ENCODE data around the gene L3MBTL2. TPM values are rescaled to one million over a fixed set of nuclear protein-coding genes. Genes with fewer than 3 reads are reported as not detected.

Gene L3MBTL2
- total and polyA plus RNA-seq, 4 donors: 8.7 to 17.4 (median 12.3) TPM

DNA sequence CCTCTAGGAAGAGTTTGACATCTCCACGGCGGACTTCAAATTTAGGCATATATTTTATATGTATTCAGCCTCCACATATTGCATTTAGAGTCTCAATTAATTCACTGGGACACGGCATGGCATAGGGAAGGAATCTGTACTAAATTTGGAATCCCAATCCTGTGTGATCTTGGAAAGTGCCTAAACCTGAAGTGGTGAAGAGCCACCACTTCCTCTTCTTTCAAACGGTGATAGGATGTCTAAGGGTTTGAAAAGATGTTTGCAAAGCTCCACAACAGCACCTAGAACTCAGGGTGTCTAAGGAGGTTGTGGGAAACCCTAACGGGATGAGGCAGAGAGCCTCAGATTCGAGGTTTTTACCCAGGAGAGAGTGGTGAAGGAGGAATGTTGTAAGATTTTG is 1.0 kb upstream of the L3MBTL2 start:
- Histone ChIP-seq H3K36me3 (ENCODE audit: control insufficient read depth in 4 of 4, insufficient read depth in 3 of 4, low read depth in 1 of 4, low read length in 3 of 4) (no peaks in the 10 kb centered on the region), H3K4me3 (ENCODE audit: low read depth in 1 of 3, low read length in 3 of 3) (no peak overlapping the region), H3K9me3 (ENCODE audit: control insufficient read depth in 4 of 4, low read length in 3 of 4) (no peaks in the 10 kb centered on the region), H3K27ac (ENCODE audit: low read depth in 1 of 2, low read length in 2 of 2) (no peak overlapping the region), H3K27me3 (ENCODE audit: control insufficient read depth in 4 of 4, insufficient read depth in 4 of 4, low read length in 3 of 4) (no peaks in the 10 kb centered on the region), H3K9ac (ENCODE audit: low read depth in 1 of 2, low read length in 2 of 2) (no peak overlapping the region), H3K4me1 (ENCODE audit: control insufficient read depth in 4 of 4, insufficient read depth in 4 of 4, low read length in 3 of 4) (peaks cover 3 to 17% (median 9%) of the 10 kb centered on the region in 4 donors)
- no peak for DNase-seq (ENCODE audit: low spot score)
- TF ChIP-seq RAD21 (IDR thresholded peaks at IDR 0.05) (no peak), EGR1 (IDR thresholded peaks at IDR 0.05; ENCODE audit: low read depth in 2 of 2) (no peak), SP1 (IDR thresholded peaks at IDR 0.05) (no peak), YY1 (IDR thresholded peaks at IDR 0.05) (no peak), FOXA2 (IDR thresholded peaks at IDR 0.05) (no peak), RXRA (IDR thresholded peaks at IDR 0.05) (no peak), NR2F2 (IDR thresholded peaks at IDR 0.05) (no peak), FOXA1 (IDR thresholded peaks at IDR 0.05) (no peak), TAF1 (conservative IDR thresholded peaks at IDR 0.05) (no peak), JUND (IDR thresholded peaks at IDR 0.05) (no peak), HNF4G (IDR thresholded peaks at IDR 0.05) (no peak)
- TF ChIP-seq, protein P1, sequence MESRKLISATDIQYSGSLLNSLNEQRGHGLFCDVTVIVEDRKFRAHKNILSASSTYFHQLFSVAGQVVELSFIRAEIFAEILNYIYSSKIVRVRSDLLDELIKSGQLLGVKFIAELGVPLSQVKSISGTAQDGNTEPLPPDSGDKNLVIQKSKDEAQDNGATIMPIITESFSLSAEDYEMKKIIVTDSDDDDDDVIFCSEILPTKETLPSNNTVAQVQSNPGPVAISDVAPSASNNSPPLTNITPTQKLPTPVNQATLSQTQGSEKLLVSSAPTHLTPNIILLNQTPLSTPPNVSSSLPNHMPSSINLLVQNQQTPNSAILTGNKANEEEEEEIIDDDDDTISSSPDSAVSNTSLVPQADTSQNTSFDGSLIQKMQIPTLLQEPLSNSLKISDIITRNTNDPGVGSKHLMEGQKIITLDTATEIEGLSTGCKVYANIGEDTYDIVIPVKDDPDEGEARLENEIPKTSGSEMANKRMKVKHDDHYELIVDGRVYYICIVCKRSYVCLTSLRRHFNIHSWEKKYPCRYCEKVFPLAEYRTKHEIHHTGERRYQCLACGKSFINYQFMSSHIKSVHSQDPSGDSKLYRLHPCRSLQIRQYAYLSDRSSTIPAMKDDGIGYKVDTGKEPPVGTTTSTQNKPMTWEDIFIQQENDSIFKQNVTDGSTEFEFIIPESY (IDR thresholded peaks at IDR 0.05): no peak
- TF ChIP-seq, protein P2, sequence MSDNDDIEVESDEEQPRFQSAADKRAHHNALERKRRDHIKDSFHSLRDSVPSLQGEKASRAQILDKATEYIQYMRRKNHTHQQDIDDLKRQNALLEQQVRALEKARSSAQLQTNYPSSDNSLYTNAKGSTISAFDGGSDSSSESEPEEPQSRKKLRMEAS (IDR thresholded peaks at IDR 0.05): no peak
- TF ChIP-seq, protein P3, sequence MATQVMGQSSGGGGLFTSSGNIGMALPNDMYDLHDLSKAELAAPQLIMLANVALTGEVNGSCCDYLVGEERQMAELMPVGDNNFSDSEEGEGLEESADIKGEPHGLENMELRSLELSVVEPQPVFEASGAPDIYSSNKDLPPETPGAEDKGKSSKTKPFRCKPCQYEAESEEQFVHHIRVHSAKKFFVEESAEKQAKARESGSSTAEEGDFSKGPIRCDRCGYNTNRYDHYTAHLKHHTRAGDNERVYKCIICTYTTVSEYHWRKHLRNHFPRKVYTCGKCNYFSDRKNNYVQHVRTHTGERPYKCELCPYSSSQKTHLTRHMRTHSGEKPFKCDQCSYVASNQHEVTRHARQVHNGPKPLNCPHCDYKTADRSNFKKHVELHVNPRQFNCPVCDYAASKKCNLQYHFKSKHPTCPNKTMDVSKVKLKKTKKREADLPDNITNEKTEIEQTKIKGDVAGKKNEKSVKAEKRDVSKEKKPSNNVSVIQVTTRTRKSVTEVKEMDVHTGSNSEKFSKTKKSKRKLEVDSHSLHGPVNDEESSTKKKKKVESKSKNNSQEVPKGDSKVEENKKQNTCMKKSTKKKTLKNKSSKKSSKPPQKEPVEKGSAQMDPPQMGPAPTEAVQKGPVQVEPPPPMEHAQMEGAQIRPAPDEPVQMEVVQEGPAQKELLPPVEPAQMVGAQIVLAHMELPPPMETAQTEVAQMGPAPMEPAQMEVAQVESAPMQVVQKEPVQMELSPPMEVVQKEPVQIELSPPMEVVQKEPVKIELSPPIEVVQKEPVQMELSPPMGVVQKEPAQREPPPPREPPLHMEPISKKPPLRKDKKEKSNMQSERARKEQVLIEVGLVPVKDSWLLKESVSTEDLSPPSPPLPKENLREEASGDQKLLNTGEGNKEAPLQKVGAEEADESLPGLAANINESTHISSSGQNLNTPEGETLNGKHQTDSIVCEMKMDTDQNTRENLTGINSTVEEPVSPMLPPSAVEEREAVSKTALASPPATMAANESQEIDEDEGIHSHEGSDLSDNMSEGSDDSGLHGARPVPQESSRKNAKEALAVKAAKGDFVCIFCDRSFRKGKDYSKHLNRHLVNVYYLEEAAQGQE (IDR thresholded peaks at IDR 0.05): no peak
- TF ChIP-seq, protein P4, sequence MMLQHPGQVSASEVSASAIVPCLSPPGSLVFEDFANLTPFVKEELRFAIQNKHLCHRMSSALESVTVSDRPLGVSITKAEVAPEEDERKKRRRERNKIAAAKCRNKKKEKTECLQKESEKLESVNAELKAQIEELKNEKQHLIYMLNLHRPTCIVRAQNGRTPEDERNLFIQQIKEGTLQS (IDR thresholded peaks at IDR 0.05): no peak
- TF ChIP-seq, protein P5, sequence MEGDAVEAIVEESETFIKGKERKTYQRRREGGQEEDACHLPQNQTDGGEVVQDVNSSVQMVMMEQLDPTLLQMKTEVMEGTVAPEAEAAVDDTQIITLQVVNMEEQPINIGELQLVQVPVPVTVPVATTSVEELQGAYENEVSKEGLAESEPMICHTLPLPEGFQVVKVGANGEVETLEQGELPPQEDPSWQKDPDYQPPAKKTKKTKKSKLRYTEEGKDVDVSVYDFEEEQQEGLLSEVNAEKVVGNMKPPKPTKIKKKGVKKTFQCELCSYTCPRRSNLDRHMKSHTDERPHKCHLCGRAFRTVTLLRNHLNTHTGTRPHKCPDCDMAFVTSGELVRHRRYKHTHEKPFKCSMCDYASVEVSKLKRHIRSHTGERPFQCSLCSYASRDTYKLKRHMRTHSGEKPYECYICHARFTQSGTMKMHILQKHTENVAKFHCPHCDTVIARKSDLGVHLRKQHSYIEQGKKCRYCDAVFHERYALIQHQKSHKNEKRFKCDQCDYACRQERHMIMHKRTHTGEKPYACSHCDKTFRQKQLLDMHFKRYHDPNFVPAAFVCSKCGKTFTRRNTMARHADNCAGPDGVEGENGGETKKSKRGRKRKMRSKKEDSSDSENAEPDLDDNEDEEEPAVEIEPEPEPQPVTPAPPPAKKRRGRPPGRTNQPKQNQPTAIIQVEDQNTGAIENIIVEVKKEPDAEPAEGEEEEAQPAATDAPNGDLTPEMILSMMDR (IDR thresholded peaks at IDR 0.05; ENCODE audit: low read depth, low read length, missing input control): no peak
- WGBS: 70% methylated on average over 6 of the region's 6 CpGs

DNA sequence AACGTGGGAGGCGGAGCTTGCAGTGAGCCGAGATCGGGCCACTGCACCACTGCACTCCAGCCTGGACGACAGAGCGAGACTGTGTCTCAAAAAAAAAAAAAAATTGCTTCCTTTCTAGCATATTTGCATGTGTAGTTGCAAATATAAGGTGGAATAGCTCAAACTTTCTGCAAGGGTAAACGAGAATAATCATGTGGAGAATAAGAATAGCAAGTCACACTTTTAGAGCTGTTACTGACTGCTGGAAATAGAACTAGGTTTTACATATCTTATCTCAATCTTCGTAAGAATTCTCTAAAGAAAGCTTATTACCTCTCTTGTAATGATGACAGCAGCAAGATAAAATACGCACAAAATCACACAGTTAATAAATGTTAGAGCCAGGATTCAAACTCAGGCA is 1.6 kb downstream of the L3MBTL2 start:
- DNase-seq (ENCODE audit: low spot score): no peak
- Histone ChIP-seq H3K4me3 (ENCODE audit: low read depth in 1 of 3, low read length in 3 of 3) (no peak overlapping the region), H3K9ac (ENCODE audit: low read depth in 1 of 2, low read length in 2 of 2) (no peak overlapping the region), H3K36me3 (ENCODE audit: control insufficient read depth in 4 of 4, insufficient read depth in 3 of 4, low read depth in 1 of 4, low read length in 3 of 4) (peaks cover 3 to 13% (median 8%) of the 10 kb centered on the region in 4 donors), H3K27me3 (ENCODE audit: control insufficient read depth in 4 of 4, insufficient read depth in 4 of 4, low read length in 3 of 4) (no peaks in the 10 kb centered on the region), H3K4me1 (ENCODE audit: control insufficient read depth in 4 of 4, insufficient read depth in 4 of 4, low read length in 3 of 4) (peaks cover 3 to 17% (median 9%) of the 10 kb centered on the region in 4 donors), H3K27ac (ENCODE audit: low read depth in 1 of 2, low read length in 2 of 2) (no peak overlapping the region), H3K9me3 (ENCODE audit: control insufficient read depth in 4 of 4, low read length in 3 of 4) (no peaks in the 10 kb centered on the region)
- WGBS: 94% methylated on average over 9 of the region's 9 CpGs
- TF ChIP-seq SP1 (IDR thresholded peaks at IDR 0.05) (no peak), NR2F2 (IDR thresholded peaks at IDR 0.05) (no peak), JUND (IDR thresholded peaks at IDR 0.05) (no peak), TAF1 (conservative IDR thresholded peaks at IDR 0.05) (no peak), RXRA (IDR thresholded peaks at IDR 0.05) (no peak)
- TF ChIP-seq, protein P2 (IDR thresholded peaks at IDR 0.05): no peak
- TF ChIP-seq, protein P3 (IDR thresholded peaks at IDR 0.05): no peak
- TF ChIP-seq, protein P4 (IDR thresholded peaks at IDR 0.05): no peak
